Measurements from ENCODE around the gene PRSS56. TPM values are rescaled to one million over a fixed set of nuclear protein-coding genes. Genes with fewer than 3 reads are reported as not detected.

Gene PRSS56
- total RNA-seq, 1 experiment from 2014 or later: not detected

GRCh38 chr2:232538671-232539070 lies 18.5 kb downstream of the PRSS56 start:
- H3K4me2 ChIP-seq (ENCODE audit: low read depth, low read length, poor library complexity, severe bottlenecking): no peak overlapping the region

GRCh38 chr2:232539298-232540231 lies 19.4 kb downstream of the PRSS56 start, which contains the start of gene CHRNG:
Gene CHRNG, plus strand, starts transcription at chr2:232539692. Its CDS starts 56 bp downstream, at chr2:232539748.
- Histone ChIP-seq H3K36me3 (ENCODE audit: insufficient read depth, low read length) (no peaks in the 10 kb centered on the region; the same call in 1 of the 2 replicates), H3K27ac (ENCODE audit: low read length) (no peak within 1 kb of the TSS), H3K79me2 (ENCODE audit: low read length) (no peaks in the 10 kb centered on the region), H3K9me3 (ENCODE audit: low read length) (peaks cover 7% of the 10 kb centered on the region), H3K4me1 (ENCODE audit: low read length) (no peaks in the 10 kb centered on the region; the same call in 1 of the 2 replicates), H3K9ac (ENCODE audit: low read length) (no peak within 1 kb of the TSS), H3K27me3 (ENCODE audit: low read length) (peaks cover 3% of the 10 kb centered on the region; the same call in 1 of the 2 replicates), H2AFZ (ENCODE audit: low read length) (no peak within 1 kb of the TSS), H3K4me2 (ENCODE audit: low read depth, low read length, poor library complexity, severe bottlenecking) (no peak within 1 kb of the TSS), H4K20me1 (ENCODE audit: insufficient read depth, low read depth, low read length) (peaks cover 54% of the 10 kb centered on the region; the same call in 1 of the 2 replicates), H3K9me2 (replicated peaks; ENCODE audit: insufficient read depth, low read length) (no peaks in the 10 kb centered on the region), H3K4me3 (ENCODE audit: low read length) (no peak within 1 kb of the TSS)
- DNase-seq: no peak

More at GRCh38 chr2:232538671-232539070, 18.5 kb downstream of the PRSS56 start:
- Histone ChIP-seq H3K4me1 (ENCODE audit: low read length) (no peaks in the 10 kb centered on the region; the same call in 1 of the 2 replicates), H3K9ac (ENCODE audit: low read length) (no peak overlapping the region), H3K79me2 (ENCODE audit: low read length) (no peaks in the 10 kb centered on the region), H3K36me3 (ENCODE audit: insufficient read depth, low read length) (no peaks in the 10 kb centered on the region; the same call in 1 of the 2 replicates), H3K4me3 (ENCODE audit: low read length) (no peak overlapping the region), H3K27me3 (ENCODE audit: low read length) (peaks cover 5% of the 10 kb centered on the region; the same call in 1 of the 2 replicates), H3K9me3 (ENCODE audit: low read length) (peaks cover 7% of the 10 kb centered on the region), H2AFZ (ENCODE audit: low read length) (no peak overlapping the region), H3K27ac (ENCODE audit: low read length) (no peak overlapping the region), H3K9me2 (replicated peaks; ENCODE audit: insufficient read depth, low read length) (no peaks in the 10 kb centered on the region), H4K20me1 (ENCODE audit: insufficient read depth, low read depth, low read length) (peaks cover 55% of the 10 kb centered on the region; the same call in 1 of the 2 replicates)
- DNase-seq: no peak

GRCh38 chr2:232540441-232541041 lies 20.4 kb downstream of the PRSS56 start:
- H3K4me2 ChIP-seq (ENCODE audit: low read depth, low read length, poor library complexity, severe bottlenecking): no peak overlapping the region
- no peaks in the 10 kb centered on the region for H3K79me2 ChIP-seq (ENCODE audit: low read length)
- no peaks in the 10 kb centered on the region for H3K4me1 ChIP-seq (ENCODE audit: low read length)
- H2AFZ ChIP-seq (ENCODE audit: low read length): no peak overlapping the region
- H4K20me1 ChIP-seq (ENCODE audit: insufficient read depth, low read depth, low read length): peaks cover 57% of the 10 kb centered on the region; the same call in 1 of the 2 replicates
- H3K27me3 ChIP-seq (ENCODE audit: low read length): peaks cover 3% of the 10 kb centered on the region; the same call in 1 of the 2 replicates
- H3K9ac ChIP-seq (ENCODE audit: low read length): no peak overlapping the region
- H3K27ac ChIP-seq (ENCODE audit: low read length): no peak overlapping the region
- H3K9me2 ChIP-seq (replicated peaks; ENCODE audit: insufficient read depth, low read length): no peaks in the 10 kb centered on the region
- no peak overlapping the region for H3K4me3 ChIP-seq (ENCODE audit: low read length)
- peaks cover under 1% of the 10 kb centered on the region; the same call in 1 of the 2 replicates for H3K36me3 ChIP-seq (ENCODE audit: insufficient read depth, low read length)
- DNase-seq: no peak
- H3K9me3 ChIP-seq (ENCODE audit: low read length): peaks cover 7% of the 10 kb centered on the region

- H3K36me3 ChIP-seq (ENCODE audit: insufficient read depth, low read length): peaks cover 3% of the 10 kb centered on the region; the same call in 1 of the 2 replicates
- H2AFZ ChIP-seq (ENCODE audit: low read length): no peak overlapping the region
- H3K9ac ChIP-seq (ENCODE audit: low read length): no peak overlapping the region
- no peak overlapping the region for H3K4me3 ChIP-seq (ENCODE audit: low read length)
- no peak overlapping the region for H3K27ac ChIP-seq (ENCODE audit: low read length)
- DNase-seq: no peak
- H3K4me1 ChIP-seq (ENCODE audit: low read length): no peaks in the 10 kb centered on the region
- H3K9me2 ChIP-seq (replicated peaks; ENCODE audit: insufficient read depth, low read length): no peaks in the 10 kb centered on the region
- H3K9me3 ChIP-seq (ENCODE audit: low read length): peaks cover 3% of the 10 kb centered on the region
- H3K27me3 ChIP-seq (ENCODE audit: low read length): no peaks in the 10 kb centered on the region; the same call in 1 of the 2 replicates
- peaks cover 61% of the 10 kb centered on the region; the same call in 1 of the 2 replicates for H4K20me1 ChIP-seq (ENCODE audit: insufficient read depth, low read depth, low read length)
- H3K4me2 ChIP-seq (ENCODE audit: low read depth, low read length, poor library complexity, severe bottlenecking): no peak overlapping the region
- no peaks in the 10 kb centered on the region for H3K79me2 ChIP-seq (ENCODE audit: low read length)
Measured at GRCh38 chr2:232541195-232541960, 21.2 kb downstream of the PRSS56 start.

- Histone ChIP-seq H3K4me2 (ENCODE audit: low read depth, low read length, poor library complexity, severe bottlenecking) (no peak overlapping the region), H4K20me1 (ENCODE audit: insufficient read depth, low read depth, low read length) (peaks cover 61% of the 10 kb centered on the region; the same call in 1 of the 2 replicates), H3K27ac (ENCODE audit: low read length) (no peak overlapping the region), H2AFZ (ENCODE audit: low read length) (no peak overlapping the region), H3K9ac (ENCODE audit: low read length) (no peak overlapping the region), H3K9me2 (replicated peaks; ENCODE audit: insufficient read depth, low read length) (no peaks in the 10 kb centered on the region), H3K4me3 (ENCODE audit: low read length) (no peak overlapping the region), H3K9me3 (ENCODE audit: low read length) (no peaks in the 10 kb centered on the region), H3K27me3 (ENCODE audit: low read length) (no peaks in the 10 kb centered on the region), H3K4me1 (ENCODE audit: low read length) (no peaks in the 10 kb centered on the region), H3K79me2 (ENCODE audit: low read length) (peaks cover under 1% of the 10 kb centered on the region), H3K36me3 (ENCODE audit: insufficient read depth, low read length) (0 out of 2 replicates have a peak, but pooled peaks cover 3% of the 10 kb centered on the region)
- DNase-seq: no peak
Measured at GRCh38 chr2:232541961-232542714, 21.9 kb downstream of the PRSS56 start.

GRCh38 chr2:232542715-232543467 lies 22.7 kb downstream of the PRSS56 start:
- Histone ChIP-seq H3K9me3 (ENCODE audit: low read length) (no peaks in the 10 kb centered on the region), H4K20me1 (ENCODE audit: insufficient read depth, low read depth, low read length) (peaks cover 59% of the 10 kb centered on the region; the same call in 1 of the 2 replicates), H3K4me3 (ENCODE audit: low read length) (no peak overlapping the region), H3K27me3 (ENCODE audit: low read length) (no peaks in the 10 kb centered on the region), H3K79me2 (ENCODE audit: low read length) (peaks cover 9% of the 10 kb centered on the region), H3K4me1 (ENCODE audit: low read length) (no peaks in the 10 kb centered on the region), H3K36me3 (ENCODE audit: insufficient read depth, low read length) (peaks cover 10% of the 10 kb centered on the region; the same call in 1 of the 2 replicates), H3K9ac (ENCODE audit: low read length) (no peak overlapping the region), H2AFZ (ENCODE audit: low read length) (no peak overlapping the region), H3K9me2 (replicated peaks; ENCODE audit: insufficient read depth, low read length) (no peaks in the 10 kb centered on the region), H3K27ac (ENCODE audit: low read length) (no peak overlapping the region), H3K4me2 (ENCODE audit: low read depth, low read length, poor library complexity, severe bottlenecking) (no peak overlapping the region)
- no peak for DNase-seq

- Histone ChIP-seq H3K27ac (ENCODE audit: low read length) (no peak overlapping the region), H3K36me3 (ENCODE audit: insufficient read depth, low read length) (peaks cover 13% of the 10 kb centered on the region; the same call in 1 of the 2 replicates), H3K79me2 (ENCODE audit: low read length) (peaks cover 15% of the 10 kb centered on the region), H3K27me3 (ENCODE audit: low read length) (no peaks in the 10 kb centered on the region), H3K4me3 (ENCODE audit: low read length) (no peak overlapping the region), H3K9me2 (replicated peaks; ENCODE audit: insufficient read depth, low read length) (no peaks in the 10 kb centered on the region), H2AFZ (ENCODE audit: low read length) (no peak overlapping the region), H3K9ac (ENCODE audit: low read length) (no peak overlapping the region), H3K9me3 (ENCODE audit: low read length) (no peaks in the 10 kb centered on the region), H4K20me1 (ENCODE audit: insufficient read depth, low read depth, low read length) (peaks cover 55% of the 10 kb centered on the region; the same call in 1 of the 2 replicates), H3K4me2 (ENCODE audit: low read depth, low read length, poor library complexity, severe bottlenecking) (no peak overlapping the region), H3K4me1 (ENCODE audit: low read length) (no peaks in the 10 kb centered on the region)
- DNase-seq: no peak
Measured at GRCh38 chr2:232543491-232543890, 23.3 kb downstream of the PRSS56 start.
